Measurements from ENCODE around the gene OBSL1. TPM values are rescaled to one million over a fixed set of nuclear protein-coding genes. Genes with fewer than 3 reads are reported as not detected.
A peak's percentile ranks its signal among the peaks of the same experiment; 100 is the strongest.

OBSL1 gene
- total and polyA plus RNA-seq, 12 donors: 108 to 310 (median 171) TPM

DNA sequence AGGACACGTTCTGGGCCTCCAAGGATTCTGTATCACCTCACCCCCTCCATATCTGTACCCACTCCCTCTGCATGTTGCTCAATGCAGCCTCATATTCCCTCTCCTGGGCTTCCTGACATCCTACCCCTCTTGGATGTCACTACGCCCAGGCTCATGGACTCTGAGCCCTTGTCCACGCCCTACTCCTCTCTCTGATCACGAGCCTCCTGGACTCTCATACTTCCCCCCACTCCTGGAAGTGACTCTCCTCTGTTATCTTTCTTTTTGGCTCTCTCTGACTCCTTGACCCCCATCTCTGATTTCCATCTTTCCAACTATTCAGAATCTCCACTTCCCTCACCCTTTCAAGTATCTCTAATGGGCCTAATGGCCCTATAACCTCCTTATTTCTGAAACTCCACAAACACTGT lies 25.4 kb downstream of the OBSL1 start:
- H3K27me3 ChIP-seq: peaks cover 0 to 71% (median 6%) of the 10 kb centered on the region in 7 donors
- H3K27ac ChIP-seq: no peak overlapping the region
- WGBS, 2 donors: 72% methylated on average over 4 of the region's 4 CpGs
- H3K36me3 ChIP-seq: peaks cover 0 to 17% (median 4%) of the 10 kb centered on the region in 9 donors
- no peak for ATAC-seq
- no peak overlapping the region for H3K4me3 ChIP-seq
- H3K4me1 ChIP-seq: peaks cover 4 to 35% (median 28%) of the 10 kb centered on the region in 9 donors
- intact Hi-C loops (cut with DNase I): loop anchor here in 1 of 10 donors (2.0 kb wide), 1 partner anchor 143 kb away; no protein-coding TSS in a partner anchor
- TF ChIP-seq, protein P1, sequence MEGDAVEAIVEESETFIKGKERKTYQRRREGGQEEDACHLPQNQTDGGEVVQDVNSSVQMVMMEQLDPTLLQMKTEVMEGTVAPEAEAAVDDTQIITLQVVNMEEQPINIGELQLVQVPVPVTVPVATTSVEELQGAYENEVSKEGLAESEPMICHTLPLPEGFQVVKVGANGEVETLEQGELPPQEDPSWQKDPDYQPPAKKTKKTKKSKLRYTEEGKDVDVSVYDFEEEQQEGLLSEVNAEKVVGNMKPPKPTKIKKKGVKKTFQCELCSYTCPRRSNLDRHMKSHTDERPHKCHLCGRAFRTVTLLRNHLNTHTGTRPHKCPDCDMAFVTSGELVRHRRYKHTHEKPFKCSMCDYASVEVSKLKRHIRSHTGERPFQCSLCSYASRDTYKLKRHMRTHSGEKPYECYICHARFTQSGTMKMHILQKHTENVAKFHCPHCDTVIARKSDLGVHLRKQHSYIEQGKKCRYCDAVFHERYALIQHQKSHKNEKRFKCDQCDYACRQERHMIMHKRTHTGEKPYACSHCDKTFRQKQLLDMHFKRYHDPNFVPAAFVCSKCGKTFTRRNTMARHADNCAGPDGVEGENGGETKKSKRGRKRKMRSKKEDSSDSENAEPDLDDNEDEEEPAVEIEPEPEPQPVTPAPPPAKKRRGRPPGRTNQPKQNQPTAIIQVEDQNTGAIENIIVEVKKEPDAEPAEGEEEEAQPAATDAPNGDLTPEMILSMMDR (IDR thresholded peaks at IDR 0.05): no peak
- H3K9me3 ChIP-seq: no peaks in the 10 kb centered on the region
- DNase-seq: no peak

DNA sequence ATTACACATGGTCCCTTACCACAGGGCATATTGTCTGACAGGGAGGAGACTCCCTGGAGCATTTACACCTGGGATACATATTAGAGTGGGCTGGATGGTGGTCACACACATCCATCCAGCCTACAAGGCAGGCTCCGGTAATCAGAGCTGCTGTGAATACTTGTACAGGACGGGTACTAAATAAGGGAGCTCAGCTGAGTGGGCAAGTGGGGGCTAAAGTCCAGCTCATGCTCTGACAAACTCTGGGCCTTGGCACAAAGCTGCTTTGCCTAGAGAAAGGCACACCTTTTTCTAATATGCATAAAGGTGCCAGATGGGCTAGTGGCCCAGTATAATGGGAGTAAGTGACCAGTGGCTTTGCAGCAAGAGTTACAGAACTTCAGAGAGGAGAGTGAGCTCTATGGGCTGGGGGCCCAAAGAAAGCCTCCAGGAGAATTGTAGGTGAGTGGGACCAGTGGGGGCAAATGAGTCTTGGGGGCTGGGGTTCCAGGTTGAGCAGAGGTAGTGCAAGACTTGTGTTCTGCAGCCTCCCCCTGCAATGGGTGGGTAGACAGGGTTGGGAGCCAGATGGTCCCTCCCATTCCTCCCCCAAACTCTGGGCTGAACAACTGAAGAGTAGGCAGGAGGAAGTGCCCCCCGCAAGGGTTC lies 25.9 kb downstream of the OBSL1 start:
- WGBS, 2 donors: 92 to 93% methylated on average over 3 of the region's 3 CpGs
- intact Hi-C loops (cut with DNase I): loop anchor here in 1 of 10 donors (2.0 kb wide), 1 partner anchor 143 kb away; no protein-coding TSS in a partner anchor

DNA sequence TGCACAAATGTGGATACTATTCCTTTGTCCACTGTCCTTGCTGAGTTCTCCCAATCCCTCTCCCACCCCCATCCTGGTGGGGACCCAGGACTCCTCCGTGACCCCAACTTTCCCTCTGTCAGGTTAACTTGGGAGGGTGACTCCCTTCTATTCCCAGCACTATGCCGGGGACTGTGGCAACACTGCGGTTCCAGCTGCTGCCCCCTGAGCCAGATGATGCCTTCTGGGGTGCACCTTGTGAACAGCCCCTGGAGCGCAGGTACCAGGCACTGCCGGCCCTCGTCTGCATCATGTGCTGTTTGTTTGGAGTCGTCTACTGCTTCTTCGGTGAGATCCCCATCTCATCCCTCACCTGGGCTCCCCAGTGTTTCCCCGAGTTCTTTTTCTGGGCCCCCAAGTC lies 26.8 kb downstream of the OBSL1 start:
- TF ChIP-seq, protein P1 (IDR thresholded peaks at IDR 0.05): no peak
- no peak for DNase-seq
- 45 to 57% methylated on average over 9 of the region's 9 CpGs for WGBS, 2 donors
- Histone ChIP-seq H3K27me3 (peaks cover 0 to 59% (median 11%) of the 10 kb centered on the region in 7 donors), H3K4me3 (peak overlapping the region in 8 of 10 donors; percentile 72 to 92 (median 80)), H3K36me3 (peaks cover 0 to 25% (median 18%) of the 10 kb centered on the region in 9 donors), H3K9me3 (no peaks in the 10 kb centered on the region), H3K27ac (peak overlapping the region in 4 of 10 donors; percentile 82 to 93 (median 90)), H3K4me1 (peaks cover 4 to 35% (median 28%) of the 10 kb centered on the region in 9 donors)
- intact Hi-C loops (cut with DNase I): loop anchor here in 9 of 10 donors (2.0 to 5.0 kb wide), 7 partner anchors 53 to 158 kb away; partner anchors contain the start of genes SLC4A3 (in 2 of the 9) and STK11IP (in 1 of the 9)
- ATAC-seq: no peak

More for the DNA sequence above, 25.9 kb downstream of the OBSL1 start:
- Histone ChIP-seq H3K36me3 (peaks cover 0 to 22% (median 9%) of the 10 kb centered on the region in 9 donors), H3K27me3 (peaks cover 0 to 67% (median 7%) of the 10 kb centered on the region in 7 donors), H3K4me3 (no peak overlapping the region), H3K4me1 (peaks cover 4 to 35% (median 28%) of the 10 kb centered on the region in 9 donors), H3K9me3 (no peaks in the 10 kb centered on the region), H3K27ac (no peak overlapping the region)
- no peak for ATAC-seq
- TF ChIP-seq, protein P1 (IDR thresholded peaks at IDR 0.05): no peak
- DNase-seq: no peak

DNA sequence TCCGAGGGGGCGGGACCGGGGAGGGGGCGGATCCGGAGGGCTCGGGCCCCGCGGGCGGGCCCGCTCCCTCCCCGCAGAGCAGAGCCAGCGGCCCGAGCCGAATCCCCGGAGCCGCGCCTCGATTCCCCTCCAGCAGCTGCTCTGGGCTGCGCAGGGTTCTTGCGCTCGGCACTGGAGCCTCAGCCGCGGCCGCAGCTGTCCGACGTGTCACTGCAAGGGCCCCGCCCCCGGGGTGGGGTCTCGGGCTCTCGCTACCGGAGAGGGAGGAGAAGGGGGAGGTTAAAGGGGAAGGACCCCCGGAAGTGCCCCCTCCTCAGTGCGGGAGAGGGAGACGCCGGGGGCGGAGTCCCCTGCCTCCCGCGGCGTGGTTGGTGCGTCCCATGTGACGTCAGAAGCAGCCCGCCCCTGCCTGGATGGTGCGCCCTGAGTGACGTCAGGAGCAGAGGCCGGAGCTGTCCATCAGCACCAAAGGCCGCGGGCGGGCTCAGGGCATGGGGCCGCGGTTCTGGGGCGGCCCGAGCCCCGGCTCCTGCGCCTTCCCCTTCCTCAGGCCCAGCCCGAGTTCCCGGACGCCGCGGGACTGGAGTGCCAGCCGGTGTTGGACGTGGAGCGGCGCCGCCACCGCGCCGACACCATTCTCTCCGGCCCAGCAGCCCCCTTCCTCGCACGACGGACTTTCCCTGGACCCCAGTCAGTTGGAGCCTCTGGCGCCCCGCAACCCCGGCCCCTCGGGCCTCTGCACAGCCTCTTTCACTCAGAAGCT lies 27.6 kb downstream of the OBSL1 start, which contains the start of the genes CHPF and TMEM198:
Gene CHPF, minus strand, starts transcription at position 214 of the 763 bp plus-strand sequence. CDS start 271 bp downstream, outside the sequence.
Gene TMEM198, plus strand, starts transcription at position 433 of the 763 bp plus-strand sequence. CDS start 700 bp downstream, outside the sequence.
- peaks cover 0 to 59% (median 11%) of the 10 kb centered on the region in 7 donors for H3K27me3 ChIP-seq
- peak within 1 kb of the TSS; percentile 40 to 92 (median 80) for H3K4me3 ChIP-seq
- TF ChIP-seq, protein P1 (IDR thresholded peaks at IDR 0.05): no peak
- H3K9me3 ChIP-seq: no peaks in the 10 kb centered on the region
- ATAC-seq: peak; percentile 91 to 97 (median 94)
- peaks cover 4 to 37% (median 32%) of the 10 kb centered on the region in 9 donors for H3K4me1 ChIP-seq
- H3K36me3 ChIP-seq: peaks cover 0 to 33% (median 20%) of the 10 kb centered on the region in 9 donors
- intact Hi-C loops (cut with DNase I): loop anchor here in 9 of 10 donors (1.0 to 5.0 kb wide), 13 partner anchors 27 to 159 kb away; partner anchors contain the start of genes OBSL1 (in 2 of the 9), SLC4A3 (in 2 of the 9), STK11IP (in 2 of the 9) and GMPPA (in 1 of the 9)
- peak within 1 kb of the TSS; percentile 62 to 93 (median 90) for H3K27ac ChIP-seq
- DNase-seq: peak; percentile 97
- WGBS, 2 donors: 0 to 1% methylated on average over 65 to 75 of the region's 75 CpGs
